ENCODE measurements around the gene MYMX.
A peak's percentile ranks its signal among the peaks of the same experiment; 100 is the strongest.

Gene MYMX

GRCh38 chr6:44176762-44177509 is 39.8 kb upstream of the MYMX start:
- Histone ChIP-seq H3K27me3 (ENCODE audit: control insufficient read depth in 3 of 3, insufficient read depth in 3 of 3, low read depth in 1 of 3, low read length in 3 of 3) (no peaks in the 10 kb centered on the region), H3K36me3 (replicated peaks in 1 of 2; ENCODE audit: control insufficient read depth in 2 of 2, insufficient read depth in 2 of 2, low read length in 2 of 2) (no peaks in the 10 kb centered on the region), H3K4me2 (ENCODE audit: insufficient read depth, low read length, poor library complexity, severe bottlenecking) (no peak overlapping the region), H3K79me1 (ENCODE audit: low read depth, low read length) (no peaks in the 10 kb centered on the region), H3K9ac (ENCODE audit: low read depth, low read length, poor library complexity) (peak overlapping the region; percentile 60), H4K91ac (ENCODE audit: low read depth, low read length, poor library complexity) (no peak overlapping the region), H3K23ac (ENCODE audit: low read depth, low read length, poor library complexity) (peak overlapping the region; percentile 57), H3K9me3 (replicated peaks in 1 of 2; ENCODE audit: control insufficient read depth in 2 of 2, insufficient read depth in 1 of 2, low read depth in 1 of 2, low read length in 2 of 2) (no peaks in the 10 kb centered on the region), H3K18ac (ENCODE audit: low read length) (peak overlapping the region; percentile 70), H2BK15ac (ENCODE audit: low read length) (peak overlapping the region; percentile 98), H3K14ac (ENCODE audit: low read length) (no peak overlapping the region), H3K4me3 (ENCODE audit: low read length in 2 of 2) (no peak overlapping the region), H2AFZ (ENCODE audit: low read length) (no peak overlapping the region), H3K4ac (ENCODE audit: low read length) (no peak overlapping the region), H2BK120ac (ENCODE audit: low read depth, low read length) (peak overlapping the region; percentile 1), H2BK12ac (ENCODE audit: low read length) (no peak overlapping the region), H4K8ac (ENCODE audit: low read depth, low read length) (no peak overlapping the region), H2AK5ac (ENCODE audit: low read depth, low read length) (peak overlapping the region; percentile 86), H3K27ac (replicated peaks; ENCODE audit: low read length) (no peak overlapping the region), H2BK5ac (ENCODE audit: low read length) (peak overlapping the region; percentile 78), H3K4me1 (ENCODE audit: control insufficient read depth in 2 of 2, insufficient read depth in 1 of 2, low read depth in 1 of 2, low read length in 2 of 2) (peaks cover 0 to 11% of the 10 kb centered on the region in 2 donors)
- no CpG with 5 or more reads among the region's 24 CpGs for WGBS, 2 donors (ENCODE audit: extremely low coverage in 2 of 2, insufficient read length in 2 of 2, insufficient replicate concordance in 1 of 2)
- DNase-seq (ENCODE audit: low spot score): no peak

- WGBS, 2 donors (ENCODE audit: extremely low coverage in 2 of 2, insufficient read length in 2 of 2, insufficient replicate concordance in 1 of 2): no CpG with 5 or more reads among the region's 13 CpGs
- no peaks in the 10 kb centered on the region for H3K36me3 ChIP-seq (replicated peaks in 1 of 2; ENCODE audit: control insufficient read depth in 2 of 2, insufficient read depth in 2 of 2, low read length in 2 of 2)
Measured at GRCh38 chr6:44177691-44178423, 38.9 kb upstream of the MYMX start.

DNA sequence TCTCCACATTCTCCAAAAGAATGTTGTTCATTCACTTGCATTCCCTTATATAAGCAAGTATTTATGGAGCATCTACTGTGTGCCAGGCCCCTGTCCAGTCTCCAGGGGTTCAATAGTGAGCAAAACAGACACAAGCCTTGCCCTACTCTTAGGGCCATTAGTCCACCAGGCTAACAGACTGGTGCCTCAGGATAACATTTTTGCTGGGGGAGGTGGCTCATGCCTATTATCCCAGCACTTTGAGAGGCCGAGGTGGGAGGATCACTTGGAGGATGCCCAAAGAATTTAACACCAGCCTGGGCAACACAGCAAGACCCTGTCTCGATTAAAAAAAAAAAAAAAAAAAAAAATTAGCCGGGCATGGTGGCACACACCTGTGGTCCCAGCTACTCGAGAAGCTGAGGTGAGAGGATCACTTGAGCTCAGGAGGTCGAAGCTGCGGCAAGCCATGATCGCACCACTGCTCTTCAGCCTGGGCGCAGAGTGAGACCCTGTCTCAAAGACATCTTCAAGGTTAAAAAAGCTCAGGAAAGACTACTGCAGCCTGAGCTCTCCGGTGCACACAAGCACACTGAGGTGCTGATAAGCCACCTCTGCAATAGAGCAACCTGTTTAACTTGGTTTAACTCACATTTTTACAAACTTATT is 38.2 kb upstream of the MYMX start:
- H2BK120ac ChIP-seq (ENCODE audit: low read depth, low read length): no peak overlapping the region
- H3K4ac ChIP-seq (ENCODE audit: low read length): no peak overlapping the region
- no peak overlapping the region for H3K27ac ChIP-seq (replicated peaks; ENCODE audit: low read length)
- H3K14ac ChIP-seq (ENCODE audit: low read length): no peak overlapping the region
- no peak overlapping the region for H2BK12ac ChIP-seq (ENCODE audit: low read length)
- H3K9me3 ChIP-seq (replicated peaks in 1 of 2; ENCODE audit: control insufficient read depth in 2 of 2, insufficient read depth in 1 of 2, low read depth in 1 of 2, low read length in 2 of 2): no peaks in the 10 kb centered on the region
- H2BK15ac ChIP-seq (ENCODE audit: low read length): peak overlapping the region; percentile 67
- no peak overlapping the region for H3K4me2 ChIP-seq (ENCODE audit: insufficient read depth, low read length, poor library complexity, severe bottlenecking)
- H3K9ac ChIP-seq (ENCODE audit: low read depth, low read length, poor library complexity): no peak overlapping the region
- no peak overlapping the region for H4K8ac ChIP-seq (ENCODE audit: low read depth, low read length)
- no peaks in the 10 kb centered on the region for H3K27me3 ChIP-seq (ENCODE audit: control insufficient read depth in 3 of 3, insufficient read depth in 3 of 3, low read depth in 1 of 3, low read length in 3 of 3)
- H3K23ac ChIP-seq (ENCODE audit: low read depth, low read length, poor library complexity): no peak overlapping the region
- no CpG with 5 or more reads among the region's 9 CpGs for WGBS, 2 donors (ENCODE audit: extremely low coverage in 2 of 2, insufficient read length in 2 of 2, insufficient replicate concordance in 1 of 2)
- H4K91ac ChIP-seq (ENCODE audit: low read depth, low read length, poor library complexity): no peak overlapping the region
- no peaks in the 10 kb centered on the region for H3K79me1 ChIP-seq (ENCODE audit: low read depth, low read length)
- no peak overlapping the region for H2BK5ac ChIP-seq (ENCODE audit: low read length)
- no peak overlapping the region for H3K18ac ChIP-seq (ENCODE audit: low read length)
- no peaks in the 10 kb centered on the region for H3K36me3 ChIP-seq (replicated peaks in 1 of 2; ENCODE audit: control insufficient read depth in 2 of 2, insufficient read depth in 2 of 2, low read length in 2 of 2)
- peaks cover 0 to 9% of the 10 kb centered on the region in 2 donors for H3K4me1 ChIP-seq (ENCODE audit: control insufficient read depth in 2 of 2, insufficient read depth in 1 of 2, low read depth in 1 of 2, low read length in 2 of 2)
- no peak overlapping the region for H2AFZ ChIP-seq (ENCODE audit: low read length)
- no peak for DNase-seq (ENCODE audit: low spot score)
- no peak overlapping the region for H3K4me3 ChIP-seq (ENCODE audit: low read length in 2 of 2)
- peak overlapping the region; percentile 84 for H2AK5ac ChIP-seq (ENCODE audit: low read depth, low read length)

More at GRCh38 chr6:44177691-44178423, 38.9 kb upstream of the MYMX start:
- no peak for DNase-seq (ENCODE audit: low spot score)
- Histone ChIP-seq H3K14ac (ENCODE audit: low read length) (no peak overlapping the region), H2BK15ac (ENCODE audit: low read length) (peak overlapping the region; percentile 75), H3K4ac (ENCODE audit: low read length) (no peak overlapping the region), H3K27me3 (ENCODE audit: control insufficient read depth in 3 of 3, insufficient read depth in 3 of 3, low read depth in 1 of 3, low read length in 3 of 3) (no peaks in the 10 kb centered on the region), H3K23ac (ENCODE audit: low read depth, low read length, poor library complexity) (no peak overlapping the region), H4K91ac (ENCODE audit: low read depth, low read length, poor library complexity) (no peak overlapping the region), H3K79me1 (ENCODE audit: low read depth, low read length) (no peaks in the 10 kb centered on the region), H2BK120ac (ENCODE audit: low read depth, low read length) (no peak overlapping the region), H4K8ac (ENCODE audit: low read depth, low read length) (no peak overlapping the region), H2BK12ac (ENCODE audit: low read length) (no peak overlapping the region), H2AK5ac (ENCODE audit: low read depth, low read length) (peak overlapping the region; percentile 84), H3K9me3 (replicated peaks in 1 of 2; ENCODE audit: control insufficient read depth in 2 of 2, insufficient read depth in 1 of 2, low read depth in 1 of 2, low read length in 2 of 2) (no peaks in the 10 kb centered on the region), H3K4me1 (ENCODE audit: control insufficient read depth in 2 of 2, insufficient read depth in 1 of 2, low read depth in 1 of 2, low read length in 2 of 2) (peaks cover 0 to 10% of the 10 kb centered on the region in 2 donors), H3K4me3 (ENCODE audit: low read length in 2 of 2) (no peak overlapping the region), H3K9ac (ENCODE audit: low read depth, low read length, poor library complexity) (no peak overlapping the region), H2BK5ac (ENCODE audit: low read length) (no peak overlapping the region), H3K27ac (replicated peaks; ENCODE audit: low read length) (no peak overlapping the region), H3K18ac (ENCODE audit: low read length) (no peak overlapping the region), H3K4me2 (ENCODE audit: insufficient read depth, low read length, poor library complexity, severe bottlenecking) (peak overlapping the region; percentile 25), H2AFZ (ENCODE audit: low read length) (no peak overlapping the region)

DNA sequence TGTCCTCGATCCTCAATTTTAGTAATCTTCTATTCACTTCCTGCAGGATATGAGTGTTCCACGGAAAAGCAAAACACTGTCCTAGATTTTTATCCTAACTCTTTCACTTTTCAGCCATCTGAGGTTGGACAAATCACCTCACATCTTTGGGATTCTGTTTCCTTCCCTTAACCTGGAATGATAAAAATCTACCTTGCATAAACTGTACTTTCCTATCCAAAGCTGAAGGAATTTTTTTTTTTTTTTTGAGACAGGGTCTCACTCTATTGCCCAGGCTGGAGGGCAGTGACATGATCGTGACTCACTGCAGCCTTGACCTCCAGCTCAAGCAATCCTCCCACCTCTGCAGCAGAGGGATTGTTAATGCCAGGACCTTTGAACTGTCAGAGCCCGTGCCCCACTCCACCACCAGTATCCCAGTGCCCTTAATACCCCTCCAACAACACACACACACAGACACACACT is 37.6 kb upstream of the MYMX start:
- H3K36me3 ChIP-seq (replicated peaks in 1 of 2; ENCODE audit: control insufficient read depth in 2 of 2, insufficient read depth in 2 of 2, low read length in 2 of 2): no peaks in the 10 kb centered on the region
- no peak overlapping the region for H3K9ac ChIP-seq (ENCODE audit: low read depth, low read length, poor library complexity)
- H3K23ac ChIP-seq (ENCODE audit: low read depth, low read length, poor library complexity): no peak overlapping the region
- H2BK120ac ChIP-seq (ENCODE audit: low read depth, low read length): no peak overlapping the region
- H3K27ac ChIP-seq (replicated peaks; ENCODE audit: low read length): no peak overlapping the region
- H2BK15ac ChIP-seq (ENCODE audit: low read length): no peak overlapping the region
- H4K91ac ChIP-seq (ENCODE audit: low read depth, low read length, poor library complexity): no peak overlapping the region
- H3K27me3 ChIP-seq (ENCODE audit: control insufficient read depth in 3 of 3, insufficient read depth in 3 of 3, low read depth in 1 of 3, low read length in 3 of 3): no peaks in the 10 kb centered on the region
- no peaks in the 10 kb centered on the region for H3K79me1 ChIP-seq (ENCODE audit: low read depth, low read length)
- no peak overlapping the region for H3K14ac ChIP-seq (ENCODE audit: low read length)
- H3K4me1 ChIP-seq (ENCODE audit: control insufficient read depth in 2 of 2, insufficient read depth in 1 of 2, low read depth in 1 of 2, low read length in 2 of 2): peaks cover 0 to 9% of the 10 kb centered on the region in 2 donors
- no peak overlapping the region for H2AFZ ChIP-seq (ENCODE audit: low read length)
- H2BK12ac ChIP-seq (ENCODE audit: low read length): no peak overlapping the region
- H3K4ac ChIP-seq (ENCODE audit: low read length): no peak overlapping the region
- no peak overlapping the region for H3K4me3 ChIP-seq (ENCODE audit: low read length in 2 of 2)
- H3K4me2 ChIP-seq (ENCODE audit: insufficient read depth, low read length, poor library complexity, severe bottlenecking): no peak overlapping the region
- DNase-seq (ENCODE audit: low spot score): no peak
- WGBS, 2 donors (ENCODE audit: extremely low coverage in 2 of 2, insufficient read length in 2 of 2, insufficient replicate concordance in 1 of 2): no CpG with 5 or more reads among the region's 4 CpGs
- no peak overlapping the region for H3K18ac ChIP-seq (ENCODE audit: low read length)
- no peaks in the 10 kb centered on the region for H3K9me3 ChIP-seq (replicated peaks in 1 of 2; ENCODE audit: control insufficient read depth in 2 of 2, insufficient read depth in 1 of 2, low read depth in 1 of 2, low read length in 2 of 2)
- H4K8ac ChIP-seq (ENCODE audit: low read depth, low read length): no peak overlapping the region
- peak overlapping the region; percentile 89 for H2AK5ac ChIP-seq (ENCODE audit: low read depth, low read length)
- no peak overlapping the region for H2BK5ac ChIP-seq (ENCODE audit: low read length)

All from neuronal stem cell (in vitro differentiated cells).